ENCODE data around the gene CCDC63. TPM values are rescaled to one million over a fixed set of nuclear protein-coding genes. Genes with fewer than 3 reads are reported as not detected.

The CCDC63 gene
- total RNA-seq, 2 donors from 2014 or later, result not detected

GRCh38 chr12:110836291-110836690, 10.5 kb upstream of the CCDC63 start:
- Histone ChIP-seq H3K4me1 (ENCODE audit: control insufficient read depth in 1 of 2, low read depth in 2 of 2) (peaks cover 0 to 11% of the 10 kb centered on the region in 2 donors), H3K27ac (no peak overlapping the region), H3K4me3 (no peak overlapping the region), H3K9me3 (no peaks in the 10 kb centered on the region), H3K36me3 (no peaks in the 10 kb centered on the region), H3K27me3 (replicated peaks; ENCODE audit: insufficient read depth) (no peaks in the 10 kb centered on the region)
- ATAC-seq (ENCODE audit: insufficient number of reproducible peaks, low FRiP score, low read depth) (no peak), DNase-seq (ENCODE audit: low spot score) (no peak)
- no peak for TF ChIP-seq CTCF (IDR thresholded peaks at IDR 0.05)

- ATAC-seq (ENCODE audit: insufficient number of reproducible peaks, low FRiP score, low read depth) (no peak), DNase-seq (ENCODE audit: low spot score) (no peak)
- no peak for TF ChIP-seq CTCF (IDR thresholded peaks at IDR 0.05)
These were observed 5.8 kb upstream of the CCDC63 start for GRCh38 chr12:110841007-110841406.

GRCh38 chr12:110844131-110844530, 2.7 kb upstream of the CCDC63 start:
- peaks cover 15 to 20% of the 10 kb centered on the region in 2 donors for H3K4me1 ChIP-seq (ENCODE audit: control insufficient read depth in 1 of 2, low read depth in 2 of 2)
- H3K27ac ChIP-seq, result peak overlapping the region; percentile 26 to 56
- DNase-seq (ENCODE audit: low spot score) (no peak), ATAC-seq (ENCODE audit: insufficient number of reproducible peaks, low FRiP score, low read depth) (no peak)
- no peaks in the 10 kb centered on the region for H3K36me3 ChIP-seq
- no peaks in the 10 kb centered on the region for H3K9me3 ChIP-seq
- no peak for TF ChIP-seq CTCF (IDR thresholded peaks at IDR 0.05)
- no peaks in the 10 kb centered on the region for H3K27me3 ChIP-seq (replicated peaks; ENCODE audit: insufficient read depth)
- H3K4me3 ChIP-seq, result no peak overlapping the region

More at GRCh38 chr12:110841007-110841406, 5.8 kb upstream of the CCDC63 start:
- Histone ChIP-seq H3K27me3 (replicated peaks; ENCODE audit: insufficient read depth) (no peaks in the 10 kb centered on the region), H3K9me3 (no peaks in the 10 kb centered on the region), H3K27ac (no peak overlapping the region), H3K4me1 (ENCODE audit: control insufficient read depth in 1 of 2, low read depth in 2 of 2) (peaks cover 10 to 12% of the 10 kb centered on the region in 2 donors), H3K4me3 (no peak overlapping the region), H3K36me3 (no peaks in the 10 kb centered on the region)

GRCh38 chr12:110844551-110845338, 2.0 kb upstream of the CCDC63 start:
- peak; percentile 38 for DNase-seq (ENCODE audit: low spot score)
- H3K4me3 ChIP-seq, result peak overlapping the region; percentile 55
- H3K36me3 ChIP-seq, result no peaks in the 10 kb centered on the region
- H3K9me3 ChIP-seq, result no peaks in the 10 kb centered on the region
- TF ChIP-seq CTCF (IDR thresholded peaks at IDR 0.05), result no peak
- H3K27me3 ChIP-seq (replicated peaks; ENCODE audit: insufficient read depth), result no peaks in the 10 kb centered on the region
- no peak for ATAC-seq (ENCODE audit: insufficient number of reproducible peaks, low FRiP score, low read depth)
- peak overlapping the region; percentile 26 to 56 for H3K27ac ChIP-seq
- peaks cover 15 to 20% of the 10 kb centered on the region in 2 donors for H3K4me1 ChIP-seq (ENCODE audit: control insufficient read depth in 1 of 2, low read depth in 2 of 2)

GRCh38 chr12:110845339-110845682, 1.5 kb upstream of the CCDC63 start:
- Histone ChIP-seq H3K36me3 (no peaks in the 10 kb centered on the region), H3K27me3 (replicated peaks; ENCODE audit: insufficient read depth) (no peaks in the 10 kb centered on the region), H3K4me1 (ENCODE audit: control insufficient read depth in 1 of 2, low read depth in 2 of 2) (peaks cover 15 to 20% of the 10 kb centered on the region in 2 donors), H3K4me3 (peak overlapping the region; percentile 55), H3K9me3 (no peaks in the 10 kb centered on the region), H3K27ac (peak overlapping the region; percentile 10 to 56)
- no peak for TF ChIP-seq CTCF (IDR thresholded peaks at IDR 0.05)
- no peak for ATAC-seq (ENCODE audit: insufficient number of reproducible peaks, low FRiP score, low read depth)
- DNase-seq (ENCODE audit: low spot score), result no peak

All from thoracic aorta (tissue), 2 donors.